Thoracic aorta (tissue), 2 donors: Measurements from ENCODE around the gene S100A12. TPM values are rescaled to one million over a fixed set of nuclear protein-coding genes. Genes with fewer than 3 reads are reported as not detected.

Experiments used
- ATAC-seq: fragments of 150-250 bp; one replicate; pipeline ENCODE4 v1.8.0; 2017; ENCODE audit warnings: low read depth; ENCODE audit not compliant: insufficient number of reproducible peaks, low FRiP score
- DNase-seq: peaks from one replicate; pipeline ENCODE4 v3.0.0-alpha.2; 2020; ENCODE audit warnings: low spot score
- H3K27ac ChIP-seq, 2 donors: fragments of 200-600 bp; sonication (generic); 1 replicate in 1 of 2; 2 replicates in 1 of 2; pipeline ENCODE4 v1.5.1; 2016; ENCODE audit warnings: mild to moderate bottlenecking in 2 of 2, moderate library complexity in 2 of 2
- H3K27me3 ChIP-seq: fragments of 200-600 bp; sonication (generic); replicated peaks from 2 replicates; pipeline ENCODE4 v1.6.0; 2016; ENCODE audit warnings: mild to moderate bottlenecking; ENCODE audit not compliant: insufficient read depth
- H3K36me3 ChIP-seq: fragments of 200-600 bp; sonication (generic); one replicate; pipeline ENCODE4 v1.5.1; 2016
- H3K4me1 ChIP-seq, 2 donors: fragments of 200-600 bp; sonication (generic); 1 replicate in 1 of 2; 2 replicates in 1 of 2; pipeline versions ENCODE4 v1.5.1 to v1.6.0; 2016; ENCODE audit warnings: low read depth in 2 of 2, mild to moderate bottlenecking in 1 of 2; ENCODE audit not compliant: control insufficient read depth in 1 of 2
- H3K4me3 ChIP-seq: fragments of 200-600 bp; sonication (generic); 2 replicates; pipeline ENCODE4 v1.5.1; 2016; ENCODE audit warnings: mild to moderate bottlenecking
- H3K9me3 ChIP-seq: fragments of 200-600 bp; sonication (generic); 2 replicates; pipeline ENCODE4 v1.5.1; 2016
- CTCF ChIP-seq: fragments of 200-600 bp; sonication (generic); IDR thresholded peaks from one replicate; pipeline ENCODE4 v1.5.1; 2019; ENCODE audit warnings: antibody characterized with exemption
- total RNA-seq, 2 donors: library from RNA; depleted of rRNA; stranded (reverse); fragments of >200 nt; gene quantifications; one replicate each; pipeline versions ENCODE4 v1.1.0 to v1.2.3, GENCODE V29; 2016

The S100A12 gene
- total RNA-seq, 2 donors from 2014 or later: 22.5 TPM; not detected in 1

- no peaks in the 10 kb centered on the region for H3K9me3 ChIP-seq
- no peak overlapping the region for H3K27ac ChIP-seq
- H3K36me3 ChIP-seq: no peaks in the 10 kb centered on the region
- no peak for TF ChIP-seq CTCF
- no peak for ATAC-seq
- H3K4me1 ChIP-seq: no peaks in the 10 kb centered on the region
- no peak overlapping the region for H3K4me3 ChIP-seq
- no peak for DNase-seq
- H3K27me3 ChIP-seq: no peaks in the 10 kb centered on the region
Measured at GRCh38 chr1:153361480-153362109, 13.8 kb downstream of the S100A12 start.

- DNase-seq (no peak), ATAC-seq (no peak)
- no peaks in the 10 kb centered on the region for H3K9me3 ChIP-seq
- TF ChIP-seq CTCF: no peak
- H3K36me3 ChIP-seq: no peaks in the 10 kb centered on the region
- no peak overlapping the region for H3K27ac ChIP-seq
- H3K4me1 ChIP-seq: no peaks in the 10 kb centered on the region
- no peaks in the 10 kb centered on the region for H3K27me3 ChIP-seq
- H3K4me3 ChIP-seq: no peak overlapping the region
Measured at GRCh38 chr1:153360592-153361479, 14.6 kb downstream of the S100A12 start.

GRCh38 chr1:153360190-153360589, 15.2 kb downstream of the S100A12 start:
- no peak overlapping the region for H3K4me3 ChIP-seq
- H3K27me3 ChIP-seq: no peaks in the 10 kb centered on the region
- H3K9me3 ChIP-seq: no peaks in the 10 kb centered on the region
- no peak for DNase-seq
- no peak for TF ChIP-seq CTCF
- no peak for ATAC-seq
- no peaks in the 10 kb centered on the region for H3K4me1 ChIP-seq
- no peak overlapping the region for H3K27ac ChIP-seq
- H3K36me3 ChIP-seq: no peaks in the 10 kb centered on the region

- TF ChIP-seq CTCF: no peak
- Histone ChIP-seq H3K9me3 (no peaks in the 10 kb centered on the region), H3K27me3 (no peaks in the 10 kb centered on the region), H3K27ac (no peak overlapping the region), H3K4me3 (peak overlapping the region; percentile 26), H3K4me1 (no peaks in the 10 kb centered on the region), H3K36me3 (no peaks in the 10 kb centered on the region)
- no peak for ATAC-seq
- no peak for DNase-seq
Measured at GRCh38 chr1:153359241-153359640, 16.2 kb downstream of the S100A12 start.

GRCh38 chr1:153358691-153358975, 16.8 kb downstream of the S100A12 start:
- TF ChIP-seq CTCF: no peak
- DNase-seq (no peak), ATAC-seq (no peak)
- Histone ChIP-seq H3K9me3 (no peaks in the 10 kb centered on the region), H3K36me3 (no peaks in the 10 kb centered on the region), H3K27me3 (no peaks in the 10 kb centered on the region), H3K4me3 (peak overlapping the region; percentile 26), H3K27ac (no peak overlapping the region), H3K4me1 (no peaks in the 10 kb centered on the region)
